Liver (tissue), 3 donors: ENCODE measurements around the gene KIF26A.

Experiments
- ATF3 ChIP-seq: IDR thresholded peaks from 2 replicates; pipeline ENCODE4 v1.6.1; 2016; ENCODE audit warnings: antibody characterized with exemption
- CTCF ChIP-seq: fragments of 150-350 bp; IDR thresholded peaks from 2 replicates; pipeline ENCODE4 v1.5.1; 2017; ENCODE audit warnings: improper control_type of control experiment, low read depth, low read length; ENCODE audit not compliant: missing input control
- HNF4G ChIP-seq: IDR thresholded peaks from 2 replicates; pipeline ENCODE4 v1.6.1; 2016; ENCODE audit warnings: antibody characterized with exemption
- JUND ChIP-seq, 2 donors: IDR thresholded peaks; 2 replicates each; pipeline ENCODE4 v1.6.1; 2016; ENCODE audit warnings: antibody characterized with exemption in 2 of 2
- RAD21 ChIP-seq, 2 donors: IDR thresholded peaks; 2 replicates each; pipeline ENCODE4 v1.6.1; 2016; ENCODE audit warnings: antibody characterized with exemption in 2 of 2, mild to moderate bottlenecking in 2 of 2
- donor health status: healthy.
- donor health status: healthy.

- TF ChIP-seq RAD21 (IDR thresholded peaks at IDR 0.05) (peak; percentile 74 to 80), ATF3 (no peak), CTCF (peak; percentile 88), HNF4G (no peak), JUND (IDR thresholded peaks at IDR 0.05) (no peak)
Observed at GRCh38 chr14:104137297-104138097, 890 bp upstream of the KIF26A start.
